Panc1 (cell line): Measurements from ENCODE around the gene AGPAT3. TPM values are rescaled to one million over a fixed set of nuclear protein-coding genes. Genes with fewer than 3 reads are reported as not detected.
A peak's percentile ranks its signal among the peaks of the same experiment; 100 is the strongest.

Experiments used
- ATAC-seq: fragments of 200-7000 bp; cut with Tn5 transposase; 2 replicates; pipeline ENCODE4 v1.9.1; 2020; ENCODE audit warnings: mild to moderate bottlenecking, moderate library complexity
- BruUV-seq: library from RNA; stranded (reverse); fragments of 400-500 nt; replicated peaks from 2 replicates; lab custom pipeline; 2021; lab: Mats Ljungman, UMichigan
- CTCF ChIA-PET: fragments of 300-600 bp; sonication (Branson Sonifier 250); formaldehyde crosslinking; loops from one replicate; lab custom pipeline; 2022; ENCODE audit warnings: antibody characterized with exemption; lab: Charles Lee
- POLR2A ChIA-PET: fragments of 300-600 bp; sonication (Branson Sonifier 250); formaldehyde crosslinking; loops from one replicate; lab custom pipeline; 2022; ENCODE audit warnings: antibody characterized with exemption; lab: Charles Lee
- DNase-seq: peaks from one replicate; pipeline ENCODE4 v3.0.0-alpha.2; 2010; ENCODE audit warnings: low read depth, low spot score
- H3K27ac ChIP-seq: 2 replicates; pipeline ENCODE4 v1.5.1; 2011; ENCODE audit warnings: mild to moderate bottlenecking, low read length, inconsistent platforms
- H3K27me3 ChIP-seq: fragments of 200-500 bp; sonication (Bioruptor generic); 2 replicates; pipeline ENCODE4 v1.6.0; 2014; ENCODE audit warnings: low read length, inconsistent platforms; ENCODE audit not compliant: control insufficient read depth, insufficient read depth
- H3K36me3 ChIP-seq: fragments of 200-500 bp; sonication (Bioruptor generic); 2 replicates; pipeline ENCODE4 v1.5.1; 2014; ENCODE audit warnings: inconsistent platforms, mild to moderate bottlenecking, low read length, moderate library complexity; ENCODE audit not compliant: control insufficient read depth, insufficient read depth
- H3K4me1 ChIP-seq: 2 replicates; pipeline ENCODE4 v1.5.1; 2011; ENCODE audit warnings: inconsistent platforms, mild to moderate bottlenecking, low read length, moderate library complexity; ENCODE audit not compliant: control insufficient read depth, insufficient read depth
- H3K4me3 ChIP-seq, 2 experiments: 2 replicates each; pipeline ENCODE4 v1.5.1; 2011 to 2012; ENCODE audit warnings: low read depth in 2 of 2, low read length in 2 of 2, mild to moderate bottlenecking in 2 of 2, inconsistent platforms in 1 of 2, moderate library complexity in 1 of 2
- H3K9me3 ChIP-seq: fragments of 200-500 bp; sonication (Bioruptor generic); 2 replicates; pipeline ENCODE4 v1.5.1; 2014; ENCODE audit warnings: low read depth, mild to moderate bottlenecking, inconsistent platforms, low read length, moderate library complexity; ENCODE audit not compliant: control insufficient read depth, insufficient read depth
- POLR2AphosphoS5 ChIP-seq: IDR thresholded peaks from 2 replicates; pipeline ENCODE4 v1.6.1; 2012; ENCODE audit warnings: mild to moderate bottlenecking, low read depth, low read length, moderate library complexity
- SIN3A ChIP-seq: IDR thresholded peaks from 2 replicates; pipeline ENCODE4 v1.6.1; 2012; ENCODE audit warnings: low read depth, mild to moderate bottlenecking, low read length, moderate library complexity, borderline replicate concordance; ENCODE audit not compliant: insufficient read depth
- TCF7L2 ChIP-seq: IDR thresholded peaks from 2 replicates; pipeline ENCODE4 v1.6.1; 2011; ENCODE audit warnings: mild to moderate bottlenecking, low read depth, low read length, inconsistent platforms
- in situ Hi-C: cut with HindIII; loops from 2 replicates; pipeline ENCODE4 v1.10.0; 2016; ENCODE audit warnings: low sequenced_read_pairs, low pct_unique_long_range_greater_than_20kb
- intact Hi-C: fragments of 100-400 bp; cut with micrococcal nuclease; formaldehyde crosslinking; loops from one replicate; pipeline ENCODE4 v1.10.0; 2022; ENCODE audit not compliant: unreplicated experiment
- total RNA-seq: library from RNA; stranded (reverse); gene quantifications from one replicate; pipeline ENCODE4 v1.2.1, GENCODE V29; 2021; ENCODE audit not compliant: unreplicated experiment
- TF ChIP-seq, protein P1 (sequence below): fragments of 450-650 bp; IDR thresholded peaks from 2 replicates; pipeline ENCODE4 v1.5.1; 2017; ENCODE audit warnings: mild to moderate bottlenecking
- TF ChIP-seq, protein P2 (sequence below), 2 experiments: IDR thresholded peaks; 2 replicates each; pipeline ENCODE4 v1.6.1; 2011 to 2012; ENCODE audit warnings: low read depth in 2 of 2, control low read depth in 1 of 2, low read length in 1 of 2, mild to moderate bottlenecking in 1 of 2, moderate library complexity in 1 of 2; ENCODE audit not compliant: insufficient read depth in 1 of 2

The AGPAT3 gene
- total RNA-seq, 1 experiment from 2014 or later = 40.1 TPM

DNA sequence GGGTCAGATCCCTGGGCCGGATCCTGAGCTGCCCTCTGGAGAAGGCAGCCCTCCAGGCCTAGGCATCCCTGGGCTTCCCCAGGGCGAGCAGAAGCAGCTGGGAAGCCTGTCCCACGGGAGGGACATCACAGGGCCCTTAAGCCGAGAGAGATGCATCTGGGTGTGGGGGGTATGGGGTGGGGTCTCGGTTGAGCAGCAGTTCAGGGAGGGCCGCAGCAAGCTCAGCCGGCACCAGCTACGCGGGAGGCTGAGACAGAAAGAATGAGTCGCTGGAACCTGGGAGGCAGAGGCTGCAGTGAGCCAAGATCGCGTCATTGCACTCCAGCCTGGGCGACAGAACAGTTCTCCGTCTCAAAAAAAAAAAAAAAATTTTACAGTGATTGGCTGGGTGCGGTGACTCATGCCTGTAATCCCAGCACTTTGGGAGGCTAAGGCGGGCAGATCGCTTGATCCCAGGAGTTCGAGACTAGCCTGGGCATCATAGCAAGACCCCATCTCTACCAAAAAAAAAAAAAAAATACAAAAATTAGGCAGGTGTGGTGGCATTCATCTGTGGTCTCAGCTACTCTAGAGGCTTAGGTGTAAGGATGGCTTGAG, 37.9 kb upstream of the AGPAT3 start:
- no TSS peak for BruUV-seq
- H3K9me3 ChIP-seq = no peaks in the 10 kb centered on the region
- no peaks in the 10 kb centered on the region for H3K27me3 ChIP-seq
- H3K36me3 ChIP-seq = no peaks in the 10 kb centered on the region
- intact Hi-C loops = no loop called here
- CTCF ChIA-PET = interaction anchor here (0.6 to 0.7 kb wide), 2 partner anchors 96 to 495 kb away, joined by 4 to 7 read pairs; no protein-coding TSS in a partner anchor
- DNase-seq (no peak), ATAC-seq (peak; percentile 46)
- no peaks in the 10 kb centered on the region; the same call in 1 of the 2 replicates for H3K4me1 ChIP-seq
- POLR2A ChIA-PET = no interaction called here
- H3K27ac ChIP-seq = no peak overlapping the region
- H3K4me3 ChIP-seq = no peak overlapping the region
- in situ Hi-C loops = no loop called here
- TF ChIP-seq, protein P1, sequence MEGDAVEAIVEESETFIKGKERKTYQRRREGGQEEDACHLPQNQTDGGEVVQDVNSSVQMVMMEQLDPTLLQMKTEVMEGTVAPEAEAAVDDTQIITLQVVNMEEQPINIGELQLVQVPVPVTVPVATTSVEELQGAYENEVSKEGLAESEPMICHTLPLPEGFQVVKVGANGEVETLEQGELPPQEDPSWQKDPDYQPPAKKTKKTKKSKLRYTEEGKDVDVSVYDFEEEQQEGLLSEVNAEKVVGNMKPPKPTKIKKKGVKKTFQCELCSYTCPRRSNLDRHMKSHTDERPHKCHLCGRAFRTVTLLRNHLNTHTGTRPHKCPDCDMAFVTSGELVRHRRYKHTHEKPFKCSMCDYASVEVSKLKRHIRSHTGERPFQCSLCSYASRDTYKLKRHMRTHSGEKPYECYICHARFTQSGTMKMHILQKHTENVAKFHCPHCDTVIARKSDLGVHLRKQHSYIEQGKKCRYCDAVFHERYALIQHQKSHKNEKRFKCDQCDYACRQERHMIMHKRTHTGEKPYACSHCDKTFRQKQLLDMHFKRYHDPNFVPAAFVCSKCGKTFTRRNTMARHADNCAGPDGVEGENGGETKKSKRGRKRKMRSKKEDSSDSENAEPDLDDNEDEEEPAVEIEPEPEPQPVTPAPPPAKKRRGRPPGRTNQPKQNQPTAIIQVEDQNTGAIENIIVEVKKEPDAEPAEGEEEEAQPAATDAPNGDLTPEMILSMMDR = no peak
- TF ChIP-seq POLR2AphosphoS5 (no peak), SIN3A (no peak), TCF7L2 (no peak)
- TF ChIP-seq, protein P2, sequence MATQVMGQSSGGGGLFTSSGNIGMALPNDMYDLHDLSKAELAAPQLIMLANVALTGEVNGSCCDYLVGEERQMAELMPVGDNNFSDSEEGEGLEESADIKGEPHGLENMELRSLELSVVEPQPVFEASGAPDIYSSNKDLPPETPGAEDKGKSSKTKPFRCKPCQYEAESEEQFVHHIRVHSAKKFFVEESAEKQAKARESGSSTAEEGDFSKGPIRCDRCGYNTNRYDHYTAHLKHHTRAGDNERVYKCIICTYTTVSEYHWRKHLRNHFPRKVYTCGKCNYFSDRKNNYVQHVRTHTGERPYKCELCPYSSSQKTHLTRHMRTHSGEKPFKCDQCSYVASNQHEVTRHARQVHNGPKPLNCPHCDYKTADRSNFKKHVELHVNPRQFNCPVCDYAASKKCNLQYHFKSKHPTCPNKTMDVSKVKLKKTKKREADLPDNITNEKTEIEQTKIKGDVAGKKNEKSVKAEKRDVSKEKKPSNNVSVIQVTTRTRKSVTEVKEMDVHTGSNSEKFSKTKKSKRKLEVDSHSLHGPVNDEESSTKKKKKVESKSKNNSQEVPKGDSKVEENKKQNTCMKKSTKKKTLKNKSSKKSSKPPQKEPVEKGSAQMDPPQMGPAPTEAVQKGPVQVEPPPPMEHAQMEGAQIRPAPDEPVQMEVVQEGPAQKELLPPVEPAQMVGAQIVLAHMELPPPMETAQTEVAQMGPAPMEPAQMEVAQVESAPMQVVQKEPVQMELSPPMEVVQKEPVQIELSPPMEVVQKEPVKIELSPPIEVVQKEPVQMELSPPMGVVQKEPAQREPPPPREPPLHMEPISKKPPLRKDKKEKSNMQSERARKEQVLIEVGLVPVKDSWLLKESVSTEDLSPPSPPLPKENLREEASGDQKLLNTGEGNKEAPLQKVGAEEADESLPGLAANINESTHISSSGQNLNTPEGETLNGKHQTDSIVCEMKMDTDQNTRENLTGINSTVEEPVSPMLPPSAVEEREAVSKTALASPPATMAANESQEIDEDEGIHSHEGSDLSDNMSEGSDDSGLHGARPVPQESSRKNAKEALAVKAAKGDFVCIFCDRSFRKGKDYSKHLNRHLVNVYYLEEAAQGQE (IDR thresholded peaks at IDR 0.05; ENCODE audit: insufficient read depth in 1 of 2, low read depth in 2 of 2, low read length in 1 of 2) = no peak

- H3K27ac ChIP-seq = no peak overlapping the region
- no peaks in the 10 kb centered on the region for H3K27me3 ChIP-seq
- no peak for DNase-seq
- H3K4me3 ChIP-seq = no peak overlapping the region; a peak in 1 of 4 replicates
- H3K9me3 ChIP-seq = no peaks in the 10 kb centered on the region
- in situ Hi-C loops (no loop called here), intact Hi-C loops (no loop called here)
- TF ChIP-seq, protein P1 = no peak
- TF ChIP-seq SIN3A (no peak), TCF7L2 (no peak), POLR2AphosphoS5 (no peak)
- TF ChIP-seq, protein P2 (IDR thresholded peaks at IDR 0.05; ENCODE audit: insufficient read depth in 1 of 2, low read depth in 2 of 2, low read length in 1 of 2) = no peak
- H3K4me1 ChIP-seq = no peaks in the 10 kb centered on the region; the same call in 1 of the 2 replicates
- ChIA-PET CTCF (no interaction called here), POLR2A (no interaction called here)
- ATAC-seq = no peak
- BruUV-seq = no TSS peak
- no peaks in the 10 kb centered on the region for H3K36me3 ChIP-seq
Observed at GRCh38 chr21:43829161-43829560, 35.9 kb upstream of the AGPAT3 start.
